ENCODE data around the gene TFDP2. TPM values are rescaled to one million over a fixed set of nuclear protein-coding genes. Genes with fewer than 3 reads are reported as not detected.

The TFDP2 gene
- total RNA-seq, 1 donor, result 28.5 TPM

GRCh38 chr3:141942006-141942405 is 207.3 kb downstream of the TFDP2 start:
- DNase-seq (ENCODE audit: low read depth), result no peak
- H3K4me3 ChIP-seq (ENCODE audit: low read depth, low read length), result no peak overlapping the region
- TF ChIP-seq CTCF (IDR thresholded peaks at IDR 0.05; ENCODE audit: insufficient read depth, low read length), result no peak

- H3K4me3 ChIP-seq (ENCODE audit: low read depth, low read length), result no peak overlapping the region
- no peak for DNase-seq (ENCODE audit: low read depth)
- TF ChIP-seq CTCF (IDR thresholded peaks at IDR 0.05; ENCODE audit: insufficient read depth, low read length), result no peak
Measured at GRCh38 chr3:141941093-141941492, 208.3 kb downstream of the TFDP2 start.

- no peak for TF ChIP-seq CTCF (IDR thresholded peaks at IDR 0.05; ENCODE audit: insufficient read depth, low read length)
- DNase-seq (ENCODE audit: low read depth), result peak; percentile 64
- H3K4me3 ChIP-seq (ENCODE audit: low read depth, low read length), result no peak overlapping the region
Measured at GRCh38 chr3:141940194-141940776, 209.1 kb downstream of the TFDP2 start.

GRCh38 chr3:141939759-141940158 is 209.6 kb downstream of the TFDP2 start:
- DNase-seq (ENCODE audit: low read depth), result no peak
- TF ChIP-seq CTCF (IDR thresholded peaks at IDR 0.05; ENCODE audit: insufficient read depth, low read length), result no peak
- H3K4me3 ChIP-seq (ENCODE audit: low read depth, low read length), result no peak overlapping the region

GRCh38 chr3:141938011-141938500 is 211.3 kb downstream of the TFDP2 start:
- TF ChIP-seq CTCF (IDR thresholded peaks at IDR 0.05; ENCODE audit: insufficient read depth, low read length), result no peak
- no peak overlapping the region for H3K4me3 ChIP-seq (ENCODE audit: low read depth, low read length)

GRCh38 chr3:141934354-141934753 is 215.0 kb downstream of the TFDP2 start:
- TF ChIP-seq CTCF (IDR thresholded peaks at IDR 0.05; ENCODE audit: insufficient read depth, low read length), result no peak
- no peak for DNase-seq (ENCODE audit: low read depth)
- no peak overlapping the region for H3K4me3 ChIP-seq (ENCODE audit: low read depth, low read length)

More at GRCh38 chr3:141938011-141938500, 211.3 kb downstream of the TFDP2 start:
- no peak for DNase-seq (ENCODE audit: low read depth)
